Adrenal gland (tissue), 5 donors: ENCODE results near the gene SNRPF.
A peak's percentile ranks its signal among the peaks of the same experiment; 100 is the strongest.

ENCODE experiments used
- POLR2A ChIP-seq, 2 donors: fragments of 450-650 bp; IDR thresholded peaks; one replicate each; pipeline ENCODE4 v1.6.1; 2017; ENCODE audit warnings: antibody characterized with exemption in 2 of 2, mild to moderate bottlenecking in 2 of 2, moderate library complexity in 1 of 2
- TF ChIP-seq, protein P1 (sequence below), 6 experiments: fragments of 450-650 bp in 4 of 6; fragments of 200-600 bp in 2 of 6; sonication (generic) in 1 of 6; IDR thresholded peaks; 1 replicate in 5 of 6; 2 replicates in 1 of 6; pipeline versions ENCODE4 v1.5.1 to v1.8.0; 2016 to 2021; ENCODE audit warnings: antibody characterized with exemption in 6 of 6, mild to moderate bottlenecking in 2 of 6, moderate library complexity in 1 of 6
- donor health status: DM: no; HTN: no; CAD: no.

DNA sequence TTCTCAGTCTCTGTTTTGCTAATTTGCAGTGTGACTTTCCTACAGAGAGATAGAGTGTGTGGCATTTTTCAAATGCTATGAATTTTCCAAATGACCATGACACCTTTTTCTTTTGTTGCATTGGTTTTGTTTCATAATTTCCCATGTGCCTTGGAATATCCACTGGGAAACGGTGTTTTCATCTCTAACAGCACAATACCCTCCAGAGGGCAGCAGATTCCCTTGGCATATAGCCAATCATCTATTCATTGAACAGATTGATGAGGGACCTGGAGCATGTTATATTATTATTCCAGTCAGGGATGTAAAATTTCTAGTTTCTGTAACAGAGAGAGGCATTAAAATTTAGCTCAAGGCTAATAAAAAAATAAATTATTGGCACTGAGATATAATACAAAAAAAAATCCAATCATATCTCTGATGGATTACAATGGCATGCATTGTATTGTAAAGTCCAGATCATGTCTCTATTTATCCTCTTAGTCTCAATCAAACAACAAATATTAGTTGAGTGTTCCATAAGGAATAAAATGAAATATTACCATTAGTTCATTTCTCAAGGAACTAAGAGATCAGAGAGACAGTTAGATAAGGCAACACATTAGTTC lies 38.6 kb upstream of the SNRPF start:
- TF ChIP-seq, protein P1, sequence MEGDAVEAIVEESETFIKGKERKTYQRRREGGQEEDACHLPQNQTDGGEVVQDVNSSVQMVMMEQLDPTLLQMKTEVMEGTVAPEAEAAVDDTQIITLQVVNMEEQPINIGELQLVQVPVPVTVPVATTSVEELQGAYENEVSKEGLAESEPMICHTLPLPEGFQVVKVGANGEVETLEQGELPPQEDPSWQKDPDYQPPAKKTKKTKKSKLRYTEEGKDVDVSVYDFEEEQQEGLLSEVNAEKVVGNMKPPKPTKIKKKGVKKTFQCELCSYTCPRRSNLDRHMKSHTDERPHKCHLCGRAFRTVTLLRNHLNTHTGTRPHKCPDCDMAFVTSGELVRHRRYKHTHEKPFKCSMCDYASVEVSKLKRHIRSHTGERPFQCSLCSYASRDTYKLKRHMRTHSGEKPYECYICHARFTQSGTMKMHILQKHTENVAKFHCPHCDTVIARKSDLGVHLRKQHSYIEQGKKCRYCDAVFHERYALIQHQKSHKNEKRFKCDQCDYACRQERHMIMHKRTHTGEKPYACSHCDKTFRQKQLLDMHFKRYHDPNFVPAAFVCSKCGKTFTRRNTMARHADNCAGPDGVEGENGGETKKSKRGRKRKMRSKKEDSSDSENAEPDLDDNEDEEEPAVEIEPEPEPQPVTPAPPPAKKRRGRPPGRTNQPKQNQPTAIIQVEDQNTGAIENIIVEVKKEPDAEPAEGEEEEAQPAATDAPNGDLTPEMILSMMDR (IDR thresholded peaks at IDR 0.05) = peak; percentile 27 to 73 (median 63)
- no peak for TF ChIP-seq POLR2A (IDR thresholded peaks at IDR 0.05)
